ENCODE data around the gene MDK.

The MDK gene

DNA sequence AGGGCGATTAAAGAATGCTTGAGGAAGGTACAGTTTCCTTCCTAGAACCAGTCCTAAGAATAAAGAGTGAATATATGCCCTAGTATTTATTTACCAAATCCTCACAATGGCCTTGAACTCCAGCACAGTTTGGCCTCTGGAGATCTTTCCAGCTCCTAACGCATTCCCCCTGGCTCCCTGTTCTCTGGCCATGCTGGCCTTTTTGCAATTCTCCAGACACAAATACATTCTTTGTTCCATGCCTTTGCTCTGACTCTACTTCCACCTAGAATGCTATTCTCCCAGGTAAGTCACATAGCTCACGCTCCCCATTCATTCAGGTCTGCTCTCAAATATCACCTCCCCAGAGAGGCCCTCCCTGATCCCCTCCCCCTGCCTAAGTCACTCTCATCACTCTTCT is 37.9 kb upstream of the MDK start:
- ATAC-seq (no peak), DNase-seq (no peak)
- no peak overlapping the region for H3K27ac Mint-ChIP-seq
- peaks cover 70% of the 10 kb centered on the region for H3K4me1 Mint-ChIP-seq
- no peaks in the 10 kb centered on the region for H3K27me3 Mint-ChIP-seq
- no peaks in the 10 kb centered on the region for H3K9me3 Mint-ChIP-seq
- no peak overlapping the region for H3K4me3 Mint-ChIP-seq

GRCh38 chr11:46345131-46345597 is 36.3 kb upstream of the MDK start:
- H3K27ac Mint-ChIP-seq = peak overlapping the region in 1 of 2 donors; percentile 78

DNA sequence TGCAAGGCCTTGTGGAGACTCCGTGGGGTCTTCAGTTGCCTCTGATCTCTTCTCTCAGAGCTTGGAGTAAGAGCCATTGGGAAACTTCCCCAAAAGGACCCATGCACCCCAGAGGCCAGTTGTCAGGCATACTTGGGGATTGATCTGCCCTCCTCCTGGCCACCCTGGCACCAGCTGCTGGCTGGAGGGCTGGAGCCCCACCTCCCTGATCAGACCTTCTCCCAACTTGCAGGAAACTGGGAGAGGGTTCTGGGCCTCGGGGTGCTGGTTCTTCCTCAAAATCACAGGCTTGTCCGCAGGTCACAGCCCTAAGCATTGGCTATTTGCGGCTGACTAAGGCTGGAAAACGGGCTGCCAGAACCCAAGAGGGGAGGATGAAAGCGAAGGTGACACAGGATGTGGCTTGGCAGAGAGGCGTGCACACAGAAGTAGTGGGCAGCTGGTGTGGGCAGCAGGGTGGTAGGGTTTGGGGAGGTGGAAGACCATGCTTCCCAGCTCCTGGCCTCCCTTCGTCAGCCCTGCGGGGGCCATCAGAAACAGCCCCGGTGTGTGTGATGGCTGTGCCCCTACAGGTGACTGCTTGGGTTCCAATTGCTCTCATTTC is 35.5 kb upstream of the MDK start:
- ATAC-seq (peak; percentile 19), DNase-seq (peak in 1 of 2 donors; percentile 52)
- peaks cover 87% of the 10 kb centered on the region for H3K4me1 Mint-ChIP-seq
- peak overlapping the region; percentile 82 to 84 for H3K4me3 Mint-ChIP-seq
- H3K27me3 Mint-ChIP-seq = no peaks in the 10 kb centered on the region
- peak overlapping the region in 1 of 2 donors; percentile 3 for H3K27ac Mint-ChIP-seq
- no peaks in the 10 kb centered on the region for H3K9me3 Mint-ChIP-seq

More at GRCh38 chr11:46345131-46345597, 36.3 kb upstream of the MDK start:
- ATAC-seq (no peak), DNase-seq (no peak)
- Mint-ChIP-seq H3K4me1 (peaks cover 80% of the 10 kb centered on the region), H3K9me3 (no peaks in the 10 kb centered on the region), H3K27me3 (no peaks in the 10 kb centered on the region), H3K4me3 (peak overlapping the region; percentile 82 to 84)

DNA sequence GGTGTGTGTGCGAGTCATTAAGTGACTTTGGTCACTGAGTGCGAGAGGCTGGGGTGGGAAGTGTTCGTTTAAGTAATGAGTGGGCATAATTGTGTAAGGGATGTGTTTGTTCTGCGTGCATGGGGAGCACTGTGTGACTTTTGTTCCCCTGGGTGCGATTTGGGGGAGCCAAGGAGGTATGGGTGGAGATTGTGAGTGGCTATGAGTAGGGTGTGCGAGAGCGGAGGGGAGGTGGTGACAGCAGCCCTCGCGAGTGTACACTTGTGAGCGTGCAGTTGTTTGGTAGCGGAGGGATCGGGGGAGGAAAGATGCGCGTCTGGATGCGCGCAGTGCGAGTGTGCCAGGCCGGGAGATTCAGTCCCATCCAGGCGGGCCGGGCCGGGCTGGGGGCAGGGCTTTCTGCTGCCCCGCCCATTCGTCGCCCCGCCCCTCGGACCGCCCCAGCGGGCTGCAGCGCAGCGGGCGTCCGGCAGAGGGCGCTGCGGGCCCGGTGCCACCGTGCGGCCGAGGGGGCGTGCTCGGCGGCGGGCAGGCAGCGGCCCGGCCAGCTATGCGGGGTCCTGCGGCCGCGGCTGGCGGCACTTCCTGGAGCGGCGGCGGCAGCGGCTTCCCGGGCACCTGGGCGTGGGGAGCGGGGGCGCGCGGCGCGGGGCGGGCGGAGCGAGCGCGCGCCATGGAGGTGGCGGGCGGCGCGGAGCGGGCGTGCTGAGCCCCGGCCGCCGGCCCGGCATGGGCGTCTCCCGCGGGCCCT is 34.4 kb upstream of the MDK start, which contains the start of gene DGKZ:
TSS of gene DGKZ (plus strand) at position 578 of the 751 bp plus-strand sequence. CDS start 197 bp downstream, outside the sequence.
- Mint-ChIP-seq H3K27me3 (no peaks in the 10 kb centered on the region), H3K4me1 (peaks cover 87% of the 10 kb centered on the region), H3K4me3 (peak within 1 kb of the TSS; percentile 93 to 96), H3K9me3 (no peaks in the 10 kb centered on the region), H3K27ac (peak within 1 kb of the TSS; percentile 26 to 66)
- ATAC-seq = peak; percentile 74
- peak; percentile 91 to 96 for DNase-seq

DNA sequence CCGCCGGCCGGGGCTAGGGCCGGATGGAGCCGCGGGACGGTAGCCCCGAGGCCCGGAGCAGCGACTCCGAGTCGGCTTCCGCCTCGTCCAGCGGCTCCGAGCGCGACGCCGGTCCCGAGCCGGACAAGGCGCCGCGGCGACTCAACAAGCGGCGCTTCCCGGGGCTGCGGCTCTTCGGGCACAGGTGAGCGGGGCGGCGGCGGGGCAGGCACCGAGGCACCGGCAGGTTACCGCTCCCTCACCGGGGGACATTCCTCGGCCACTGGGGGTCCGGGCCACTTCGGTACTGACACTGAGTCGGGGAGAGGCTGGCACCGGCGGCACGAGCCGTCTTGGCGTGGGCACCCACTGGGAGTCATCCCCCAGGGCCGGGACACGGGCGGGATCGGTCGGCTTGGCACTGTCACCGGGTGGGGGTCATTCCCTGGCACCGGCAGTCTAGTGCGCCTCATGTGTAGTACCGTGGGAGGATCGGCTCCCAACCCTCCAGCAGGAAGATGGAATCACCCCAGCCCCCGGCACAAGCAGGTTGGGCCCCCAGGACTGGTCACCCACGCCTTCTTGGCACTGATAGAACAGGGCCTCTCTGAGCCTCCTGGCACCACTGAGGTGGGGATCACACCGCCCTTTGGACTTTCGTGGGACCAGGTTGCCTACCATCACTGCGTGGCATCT is 33.7 kb upstream of the MDK start:
- DNase-seq (peak in 1 of 2 donors; percentile 38), ATAC-seq (peak; percentile 0)
- H3K27me3 Mint-ChIP-seq = no peaks in the 10 kb centered on the region
- peak overlapping the region; percentile 93 to 96 for H3K4me3 Mint-ChIP-seq
- no peaks in the 10 kb centered on the region for H3K9me3 Mint-ChIP-seq
- H3K4me1 Mint-ChIP-seq = peaks cover 87% of the 10 kb centered on the region
- H3K27ac Mint-ChIP-seq = peak overlapping the region in 1 of 2 donors; percentile 29

DNA sequence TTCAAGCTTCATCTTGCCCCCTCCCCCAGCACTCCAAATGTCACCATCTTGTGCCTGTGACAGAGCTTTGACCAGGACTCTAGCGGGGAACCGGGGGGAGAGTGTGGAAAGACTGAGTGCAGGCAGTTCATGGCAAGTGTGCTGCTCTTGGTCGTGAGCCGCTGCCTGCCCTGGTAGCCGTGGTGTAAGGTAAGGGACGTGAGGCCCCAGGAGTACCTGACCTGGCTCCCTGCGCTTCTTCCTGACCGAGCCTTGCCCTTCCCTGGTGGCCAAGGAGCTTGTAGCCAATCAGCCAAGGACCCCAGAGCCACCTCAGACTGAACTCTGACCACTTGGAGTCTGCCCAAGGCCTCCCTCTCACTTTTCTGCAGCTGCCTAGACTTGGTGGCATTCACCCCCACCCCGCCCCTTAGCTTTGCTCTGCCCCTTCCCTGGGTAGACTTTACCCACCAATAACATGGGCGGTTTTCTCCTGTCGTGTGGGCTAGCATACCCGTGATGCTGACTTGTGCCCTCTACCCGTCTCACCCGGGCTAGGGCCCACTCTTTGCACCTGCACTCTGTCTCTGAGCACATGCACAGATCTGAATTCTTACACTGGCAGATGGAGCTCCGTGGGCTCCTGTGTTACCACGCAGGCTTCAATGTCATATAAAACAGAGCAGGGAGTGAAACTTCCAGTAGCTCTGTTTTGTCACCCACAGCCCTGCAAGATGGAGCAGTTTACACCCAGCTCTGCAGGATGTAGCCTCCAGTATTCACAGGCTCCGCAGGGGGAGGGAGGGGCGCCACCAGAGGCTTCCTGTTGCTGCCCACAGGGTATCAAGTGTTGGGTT is 32.7 kb upstream of the MDK start:
- Mint-ChIP-seq H3K27ac (peak overlapping the region; percentile 84 to 91), H3K4me1 (peaks cover 90% of the 10 kb centered on the region), H3K27me3 (no peaks in the 10 kb centered on the region), H3K9me3 (no peaks in the 10 kb centered on the region), H3K4me3 (peak overlapping the region; percentile 93 to 96)
- DNase-seq (peak in 1 of 2 donors; percentile 76), ATAC-seq (peak; percentile 63)

GRCh38 chr11:46350695-46351094 is 30.8 kb upstream of the MDK start:
- no peak overlapping the region for H3K27ac Mint-ChIP-seq
- H3K4me1 Mint-ChIP-seq = peaks cover 90% of the 10 kb centered on the region
- H3K4me3 Mint-ChIP-seq = peak overlapping the region; percentile 20 to 90
- no peaks in the 10 kb centered on the region for H3K9me3 Mint-ChIP-seq
- ATAC-seq = no peak
- H3K27me3 Mint-ChIP-seq = no peaks in the 10 kb centered on the region
- DNase-seq = no peak

- ATAC-seq = no peak
- no peaks in the 10 kb centered on the region for H3K9me3 Mint-ChIP-seq
- peak overlapping the region in 1 of 2 donors; percentile 96 for H3K27ac Mint-ChIP-seq
- H3K4me1 Mint-ChIP-seq = peaks cover 90% of the 10 kb centered on the region
- no peaks in the 10 kb centered on the region for H3K27me3 Mint-ChIP-seq
- DNase-seq = no peak
- peak overlapping the region; percentile 89 to 90 for H3K4me3 Mint-ChIP-seq
Observed at GRCh38 chr11:46351148-46351547, 30.3 kb upstream of the MDK start.

DNA sequence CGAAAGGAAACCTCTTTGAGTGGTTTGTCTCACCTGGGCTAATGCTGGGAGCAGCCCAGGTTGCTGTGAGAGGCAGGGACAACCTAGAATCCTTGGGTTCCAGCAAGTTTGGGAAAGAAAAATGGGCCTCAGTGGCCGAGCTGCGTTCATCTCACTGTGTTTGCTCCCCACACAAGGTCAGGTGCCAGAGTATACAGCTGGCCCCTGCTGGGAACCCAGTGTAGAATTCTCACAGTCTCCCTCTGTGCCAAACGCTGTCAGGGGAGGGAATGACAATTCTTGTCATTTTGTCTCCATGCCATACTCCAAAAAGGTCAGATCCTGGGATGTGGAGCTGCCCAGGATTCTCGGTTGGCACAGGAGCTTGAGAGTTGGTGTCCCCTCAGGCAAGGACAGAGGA is 29.9 kb upstream of the MDK start:
- Mint-ChIP-seq H3K4me1 (peaks cover 90% of the 10 kb centered on the region), H3K27me3 (no peaks in the 10 kb centered on the region), H3K4me3 (peak overlapping the region; percentile 89 to 90), H3K9me3 (no peaks in the 10 kb centered on the region), H3K27ac (peak overlapping the region; percentile 72 to 96)
- DNase-seq = no peak
- ATAC-seq = no peak

- peak; percentile 73 for ATAC-seq
- H3K9me3 Mint-ChIP-seq = no peaks in the 10 kb centered on the region
- H3K4me3 Mint-ChIP-seq = peak overlapping the region; percentile 89 to 90
- peaks cover 91% of the 10 kb centered on the region for H3K4me1 Mint-ChIP-seq
- H3K27ac Mint-ChIP-seq = peak overlapping the region; percentile 94 to 96
- peak; percentile 86 to 88 for DNase-seq
- H3K27me3 Mint-ChIP-seq = no peaks in the 10 kb centered on the region
Observed at GRCh38 chr11:46352063-46352841, 29.2 kb upstream of the MDK start.

- Mint-ChIP-seq H3K4me3 (peak overlapping the region; percentile 89 to 90), H3K4me1 (peaks cover 98% of the 10 kb centered on the region), H3K9me3 (no peaks in the 10 kb centered on the region), H3K27ac (peak overlapping the region in 1 of 2 donors; percentile 54), H3K27me3 (no peaks in the 10 kb centered on the region)
- DNase-seq (peak; percentile 52 to 69), ATAC-seq (peak; percentile 43)
Observed at GRCh38 chr11:46353698-46354097, 27.8 kb upstream of the MDK start.

DNA sequence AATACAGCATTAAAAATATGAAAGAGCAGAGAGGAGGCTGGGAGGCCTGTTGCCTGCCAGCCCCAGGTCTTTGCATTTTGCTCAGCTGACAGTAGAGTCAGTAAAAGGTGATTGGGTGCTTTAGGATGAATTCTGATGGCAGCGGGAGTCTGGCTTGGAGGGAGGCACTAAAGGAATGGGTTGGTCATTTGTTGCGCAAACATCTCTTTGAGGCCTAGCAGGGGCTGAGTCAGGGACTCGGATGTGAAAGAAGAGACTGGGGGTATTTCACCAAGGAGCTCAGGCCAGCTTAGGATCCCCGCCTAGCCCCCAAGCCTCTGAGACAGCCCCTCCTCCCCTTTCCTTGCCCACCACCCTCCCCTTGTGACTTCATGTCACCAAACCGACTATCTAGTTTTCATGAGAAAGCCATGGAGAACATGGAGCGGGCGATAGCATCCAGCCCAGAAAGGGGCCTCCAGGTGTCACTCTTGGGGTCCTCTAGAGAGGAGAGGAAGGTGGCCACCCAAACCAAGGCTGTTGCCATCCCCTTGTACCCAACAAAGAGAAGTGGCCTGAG is 24.5 kb upstream of the MDK start:
- no peak for DNase-seq
- Mint-ChIP-seq H3K27me3 (no peaks in the 10 kb centered on the region), H3K4me1 (peaks cover 88% of the 10 kb centered on the region), H3K9me3 (no peaks in the 10 kb centered on the region), H3K4me3 (peak overlapping the region in 1 of 2 donors; percentile 6), H3K27ac (peak overlapping the region; percentile 44 to 72)
- no peak for ATAC-seq

GRCh38 chr11:46357483-46357936 is 24.0 kb upstream of the MDK start:
- Mint-ChIP-seq H3K9me3 (no peaks in the 10 kb centered on the region), H3K4me3 (peak overlapping the region; percentile 32 to 60), H3K4me1 (peaks cover 88% of the 10 kb centered on the region), H3K27ac (peak overlapping the region; percentile 10 to 83), H3K27me3 (no peaks in the 10 kb centered on the region)
- DNase-seq (no peak), ATAC-seq (no peak)

DNA sequence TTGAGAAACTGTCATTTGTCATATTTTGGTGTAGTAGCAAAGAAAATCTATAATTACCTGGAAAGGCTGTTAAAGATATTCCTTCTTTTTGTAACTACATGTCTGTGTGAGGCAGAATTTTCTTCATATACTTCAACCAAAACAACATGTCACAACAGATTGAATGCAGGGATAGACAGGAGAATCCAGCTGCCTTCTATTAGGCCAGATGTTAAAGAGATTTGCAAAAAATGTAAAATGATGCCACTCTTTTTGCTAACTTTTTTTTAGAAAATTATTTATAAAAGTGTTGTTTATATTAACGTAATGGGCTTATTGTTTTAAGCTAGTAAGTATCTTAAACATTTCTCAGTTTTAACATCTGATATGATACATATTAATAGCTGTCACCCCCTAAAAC is 21.5 kb upstream of the MDK start:
- Mint-ChIP-seq H3K4me3 (peak overlapping the region in 1 of 2 donors; percentile 39), H3K4me1 (peaks cover 88% of the 10 kb centered on the region)

More for the DNA sequence above, 21.5 kb upstream of the MDK start:
- no peak for DNase-seq
- H3K27ac Mint-ChIP-seq = peak overlapping the region; percentile 40 to 48
- no peak for ATAC-seq
- no peaks in the 10 kb centered on the region for H3K9me3 Mint-ChIP-seq
- H3K27me3 Mint-ChIP-seq = no peaks in the 10 kb centered on the region

Data from stimulated activated naive CD8-positive, alpha-beta T cell treated with anti-CD3 and anti-CD28 coated beads, Interleukin-15, amount 100 ng/mL, for 72 hours (primary cell).